Measurements from ENCODE around the gene ANKRD6.
A peak's percentile ranks its signal among the peaks of the same experiment; 100 is the strongest.

Gene ANKRD6

DNA sequence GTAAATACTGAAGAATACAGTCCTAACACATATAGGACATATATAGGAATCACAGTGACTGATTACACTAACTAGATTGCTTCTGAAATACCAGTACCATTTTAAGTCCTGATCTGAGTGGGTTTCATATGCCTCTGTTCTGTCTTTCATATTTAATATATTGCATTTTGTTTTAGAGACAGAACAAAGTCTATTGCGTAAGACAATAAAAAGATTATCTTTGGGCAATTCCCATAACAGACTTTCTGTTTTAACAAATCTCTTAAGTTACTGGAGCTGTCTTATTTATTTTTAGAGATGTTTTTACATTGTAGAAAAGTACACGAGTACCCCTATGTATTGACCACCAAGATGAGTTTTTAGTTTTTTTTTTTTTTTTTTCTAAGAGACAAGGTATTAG lies 29.6 kb downstream of the ANKRD6 start:
- H3K4me1 Mint-ChIP-seq (ENCODE audit: low read depth in 2 of 2) = no peaks in the 10 kb centered on the region
- DNase-seq = no peak
- H3K4me3 Mint-ChIP-seq = no peak overlapping the region
- no peak for ATAC-seq (replicated peaks)
- no peaks in the 10 kb centered on the region for H3K9me3 Mint-ChIP-seq
- no peaks in the 10 kb centered on the region for H3K27me3 Mint-ChIP-seq
- H3K36me3 Mint-ChIP-seq (ENCODE audit: insufficient read depth) = no peaks in the 10 kb centered on the region
- no peak overlapping the region for H3K27ac Mint-ChIP-seq

DNA sequence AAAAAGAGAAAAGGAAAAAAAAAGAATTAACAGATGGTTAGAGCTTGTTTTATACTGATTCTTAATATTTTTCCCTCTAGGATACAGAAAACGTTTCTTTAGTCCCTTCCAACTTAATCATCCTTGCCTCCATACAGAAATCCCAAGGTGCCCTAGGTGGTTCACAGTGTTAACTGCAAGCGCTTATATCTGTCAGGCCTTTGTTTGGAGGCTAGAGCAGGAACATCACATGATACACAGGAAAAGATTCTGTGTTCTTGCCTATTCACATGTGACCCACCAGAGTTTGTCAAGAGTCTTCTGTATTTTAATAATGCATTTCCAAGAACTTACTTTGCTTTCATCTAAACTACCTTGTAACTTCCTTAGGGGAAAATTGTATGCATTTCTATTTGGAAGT lies 31.3 kb downstream of the ANKRD6 start:
- no peaks in the 10 kb centered on the region for H3K27me3 Mint-ChIP-seq
- ATAC-seq (replicated peaks) = no peak
- H3K36me3 Mint-ChIP-seq (ENCODE audit: insufficient read depth) = no peaks in the 10 kb centered on the region
- H3K4me1 Mint-ChIP-seq (ENCODE audit: low read depth in 2 of 2) = no peaks in the 10 kb centered on the region
- no peak overlapping the region for H3K4me3 Mint-ChIP-seq
- no peaks in the 10 kb centered on the region for H3K9me3 Mint-ChIP-seq
- no peak for DNase-seq
- no peak overlapping the region for H3K27ac Mint-ChIP-seq

DNA sequence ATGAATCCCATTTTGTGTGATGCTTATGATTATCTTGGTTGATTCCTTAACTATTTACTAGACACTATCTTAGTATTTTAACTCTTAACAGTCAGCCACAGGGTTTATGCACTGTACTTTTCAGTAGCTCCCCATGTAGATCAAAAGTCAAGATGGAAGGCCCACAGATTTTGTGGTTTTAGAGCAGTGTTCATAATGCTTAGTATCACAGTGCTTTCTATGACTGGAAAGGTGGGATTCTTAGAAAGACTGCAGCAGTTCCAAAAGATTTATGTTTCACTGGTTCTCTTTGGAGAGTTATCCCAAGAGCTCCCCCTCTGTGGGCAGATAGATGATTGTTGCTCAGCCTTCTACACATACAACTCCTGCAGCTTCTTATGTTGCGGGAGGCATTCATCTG lies 34.5 kb downstream of the ANKRD6 start:
- Mint-ChIP-seq H3K27ac (no peak overlapping the region), H3K36me3 (ENCODE audit: insufficient read depth) (no peaks in the 10 kb centered on the region), H3K27me3 (no peaks in the 10 kb centered on the region), H3K4me1 (ENCODE audit: low read depth in 2 of 2) (no peaks in the 10 kb centered on the region), H3K4me3 (no peak overlapping the region), H3K9me3 (no peaks in the 10 kb centered on the region)
- DNase-seq = no peak
- ATAC-seq (replicated peaks) = no peak

GRCh38 chr6:89468998-89469397 lies 36.0 kb downstream of the ANKRD6 start:
- no peaks in the 10 kb centered on the region for H3K36me3 Mint-ChIP-seq (ENCODE audit: insufficient read depth)
- ATAC-seq (replicated peaks) = no peak
- H3K27me3 Mint-ChIP-seq = no peaks in the 10 kb centered on the region

DNA sequence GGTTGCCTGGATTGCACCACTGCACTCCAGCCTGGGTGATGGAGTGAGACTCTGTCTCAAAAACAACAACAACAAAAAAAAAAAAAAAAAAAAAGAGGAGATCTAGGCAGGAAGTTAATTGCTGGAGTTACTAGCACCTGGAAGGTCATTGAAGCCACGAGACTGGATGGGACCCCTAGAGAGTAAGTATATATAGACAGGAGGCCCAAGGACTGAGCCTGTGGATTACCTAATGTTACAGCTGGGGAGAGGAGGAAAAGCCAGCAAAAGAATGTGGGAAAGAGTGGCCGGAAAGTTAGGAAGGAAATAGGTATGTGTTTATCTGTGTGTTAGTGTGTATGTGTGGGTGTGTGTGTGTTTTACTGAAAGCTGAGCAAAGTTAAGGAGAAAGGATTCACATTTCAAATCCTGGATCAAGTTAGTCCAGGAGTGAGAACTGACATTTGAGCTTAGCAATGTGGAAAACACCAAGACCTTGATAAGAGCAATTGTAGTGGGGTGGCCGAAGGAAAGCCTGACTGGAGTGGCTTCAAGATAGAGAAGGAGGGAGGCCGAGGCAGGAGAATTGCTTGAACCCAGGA lies 38.4 kb downstream of the ANKRD6 start:
- Mint-ChIP-seq H3K9me3 (no peaks in the 10 kb centered on the region), H3K4me1 (ENCODE audit: low read depth in 2 of 2) (peaks cover 15 to 20% of the 10 kb centered on the region in 2 donors), H3K27me3 (no peaks in the 10 kb centered on the region), H3K4me3 (no peak overlapping the region), H3K27ac (no peak overlapping the region), H3K36me3 (ENCODE audit: insufficient read depth) (no peaks in the 10 kb centered on the region)
- ATAC-seq (replicated peaks) = no peak
- DNase-seq = no peak

More at GRCh38 chr6:89468998-89469397, 36.0 kb downstream of the ANKRD6 start:
- DNase-seq = no peak
- Mint-ChIP-seq H3K27ac (no peak overlapping the region), H3K4me1 (ENCODE audit: low read depth in 2 of 2) (peaks cover 3 to 6% of the 10 kb centered on the region in 2 donors), H3K4me3 (no peak overlapping the region), H3K9me3 (no peaks in the 10 kb centered on the region)

DNA sequence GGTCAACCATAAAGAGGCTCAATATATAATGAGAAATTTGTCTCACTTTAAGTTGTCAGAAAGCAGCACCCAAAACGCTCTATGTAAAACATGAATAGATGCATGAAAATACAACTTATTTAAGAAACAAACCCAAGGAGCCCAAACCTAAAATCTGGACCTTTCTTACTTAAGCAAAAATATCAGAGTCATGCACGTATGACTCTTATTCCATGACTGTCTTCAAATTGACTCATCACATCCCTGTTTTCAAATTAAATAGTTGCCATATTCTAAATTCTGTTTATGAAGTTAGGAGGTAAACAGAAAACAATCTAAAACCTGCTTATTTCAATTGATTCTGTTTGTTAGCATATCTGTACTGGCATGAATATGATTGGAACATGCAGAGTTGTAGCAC lies 42.1 kb downstream of the ANKRD6 start:
- Mint-ChIP-seq H3K27ac (peak overlapping the region in 1 of 2 donors; percentile 63), H3K27me3 (no peaks in the 10 kb centered on the region), H3K4me3 (peak overlapping the region; percentile 71), H3K36me3 (ENCODE audit: insufficient read depth) (no peaks in the 10 kb centered on the region), H3K9me3 (no peaks in the 10 kb centered on the region), H3K4me1 (ENCODE audit: low read depth in 2 of 2) (peaks cover 15 to 20% of the 10 kb centered on the region in 2 donors)
- no peak for ATAC-seq (replicated peaks)
- DNase-seq = no peak

- peaks cover 15 to 20% of the 10 kb centered on the region in 2 donors for H3K4me1 Mint-ChIP-seq (ENCODE audit: low read depth in 2 of 2)
- H3K4me3 Mint-ChIP-seq = peak overlapping the region; percentile 66 to 71
- H3K36me3 Mint-ChIP-seq (ENCODE audit: insufficient read depth) = no peaks in the 10 kb centered on the region
- ATAC-seq (replicated peaks) (peak; percentile 85), DNase-seq (peak in 1 of 3 experiments; percentile 12)
- H3K27ac Mint-ChIP-seq = peak overlapping the region; percentile 39 to 63
- no peaks in the 10 kb centered on the region for H3K27me3 Mint-ChIP-seq
- no peaks in the 10 kb centered on the region for H3K9me3 Mint-ChIP-seq
These were observed 42.7 kb downstream of the ANKRD6 start for GRCh38 chr6:89475634-89476033.

GRCh38 chr6:89479897-89480296 lies 46.9 kb downstream of the ANKRD6 start:
- Mint-ChIP-seq H3K9me3 (no peaks in the 10 kb centered on the region), H3K4me1 (ENCODE audit: low read depth in 2 of 2) (peaks cover 4 to 8% of the 10 kb centered on the region in 2 donors), H3K27me3 (peaks cover 0 to 9% of the 10 kb centered on the region in 2 donors), H3K4me3 (no peak overlapping the region), H3K27ac (no peak overlapping the region), H3K36me3 (ENCODE audit: insufficient read depth) (peaks cover 3% of the 10 kb centered on the region)
- ATAC-seq (replicated peaks) = no peak
- no peak for DNase-seq

DNA sequence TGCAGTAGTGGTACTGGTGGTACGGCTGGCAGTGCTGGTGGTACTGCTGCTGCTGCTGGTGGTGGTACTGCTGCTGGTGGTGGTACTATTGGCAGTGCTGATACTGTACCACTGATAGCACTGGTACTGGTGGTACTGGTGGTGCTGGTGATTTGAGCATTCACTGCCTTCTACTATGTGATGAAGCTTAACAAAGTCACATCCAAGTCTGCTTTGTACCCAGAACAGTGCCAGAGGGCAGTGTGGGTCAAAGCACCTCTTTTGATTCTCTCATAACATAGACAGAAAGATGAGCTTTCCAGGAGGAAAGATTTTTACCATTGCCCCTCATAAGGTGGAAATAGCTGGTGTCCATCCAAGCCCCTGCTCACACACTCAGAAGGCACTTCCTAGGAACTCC lies 48.7 kb downstream of the ANKRD6 start:
- H3K4me1 Mint-ChIP-seq (ENCODE audit: low read depth in 2 of 2) = no peaks in the 10 kb centered on the region
- H3K4me3 Mint-ChIP-seq = no peak overlapping the region
- DNase-seq (no peak), ATAC-seq (replicated peaks) (no peak)
- H3K36me3 Mint-ChIP-seq (ENCODE audit: insufficient read depth) = peaks cover 3% of the 10 kb centered on the region
- H3K27ac Mint-ChIP-seq = no peak overlapping the region
- H3K9me3 Mint-ChIP-seq = no peaks in the 10 kb centered on the region
- peaks cover 0 to 9% of the 10 kb centered on the region in 2 donors for H3K27me3 Mint-ChIP-seq

DNA sequence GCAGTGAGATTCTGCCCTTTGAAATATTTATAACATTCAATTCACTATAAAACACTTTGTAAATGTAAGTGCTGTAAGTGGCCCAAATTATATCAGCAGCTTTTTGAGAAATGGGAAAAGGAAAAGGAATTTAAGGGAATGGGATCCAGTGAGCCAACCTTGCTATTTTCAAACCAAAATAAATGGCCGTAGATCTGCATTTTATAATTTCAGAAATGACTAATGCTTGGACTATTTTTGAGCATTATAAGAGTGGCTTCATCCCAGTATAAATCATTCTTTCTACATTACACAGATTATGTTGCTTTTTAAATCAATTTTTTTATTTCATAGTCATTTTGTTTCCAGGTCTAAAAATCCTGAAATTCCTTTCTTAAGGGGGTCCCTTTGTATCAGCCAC lies 49.2 kb downstream of the ANKRD6 start:
- DNase-seq (no peak), ATAC-seq (replicated peaks) (no peak)
- no peak overlapping the region for H3K4me3 Mint-ChIP-seq
- H3K36me3 Mint-ChIP-seq (ENCODE audit: insufficient read depth) = peaks cover 3% of the 10 kb centered on the region
- H3K27ac Mint-ChIP-seq = no peak overlapping the region
- H3K9me3 Mint-ChIP-seq = no peaks in the 10 kb centered on the region
- peaks cover 0 to 9% of the 10 kb centered on the region in 2 donors for H3K27me3 Mint-ChIP-seq
- H3K4me1 Mint-ChIP-seq (ENCODE audit: low read depth in 2 of 2) = no peaks in the 10 kb centered on the region

DNA sequence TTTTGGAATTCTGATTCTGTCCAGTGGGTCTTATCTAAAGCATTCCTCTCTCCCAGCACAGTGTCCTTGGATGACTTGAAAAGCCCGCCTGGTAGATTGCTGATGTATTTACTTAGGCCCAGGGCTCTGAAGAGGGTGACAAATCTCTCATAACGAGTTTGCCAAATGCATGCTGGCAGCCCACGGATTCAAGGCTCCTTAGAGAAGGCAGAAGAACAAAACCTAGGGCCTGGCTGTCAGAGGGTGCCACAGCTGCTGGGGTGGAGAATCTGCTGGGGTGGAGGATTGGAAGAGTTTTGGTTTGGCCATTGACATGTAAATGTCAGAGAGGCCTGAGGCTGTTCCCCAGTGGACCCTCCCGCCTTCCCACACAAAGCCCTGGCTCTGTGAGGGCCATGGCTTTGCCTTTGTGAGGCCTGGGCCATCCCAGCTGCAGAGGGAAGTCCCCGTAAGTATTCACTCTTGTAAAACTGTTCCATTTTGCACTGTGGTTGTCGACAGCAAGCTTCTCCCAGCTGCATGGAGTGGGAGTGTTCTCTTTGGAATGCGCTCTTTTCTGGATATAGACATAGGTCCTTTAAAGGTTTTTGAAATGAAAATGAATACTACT lies 50.3 kb downstream of the ANKRD6 start:
- no peak for ATAC-seq (replicated peaks)
- DNase-seq = no peak

DNA sequence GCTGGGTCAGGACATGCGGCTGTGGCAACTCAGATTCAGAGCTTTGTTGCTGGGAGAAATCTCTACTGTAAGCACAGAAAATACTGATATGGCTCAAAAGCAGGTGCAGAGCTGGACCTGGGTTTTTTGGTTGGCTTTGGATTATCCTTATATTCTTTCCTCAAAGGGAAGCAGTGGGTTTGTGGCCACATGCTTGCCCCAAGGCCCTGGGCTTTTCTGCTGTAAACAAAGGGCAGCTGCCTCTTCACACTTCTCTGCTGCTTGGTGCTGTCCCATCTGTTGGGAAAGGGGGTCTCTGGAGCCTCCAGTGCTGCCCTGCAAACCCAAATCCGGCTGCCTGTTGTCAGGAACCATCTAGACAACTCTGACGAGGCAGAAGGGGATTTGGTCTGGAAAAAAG lies 52.4 kb downstream of the ANKRD6 start:
- peaks cover 3% of the 10 kb centered on the region for H3K36me3 Mint-ChIP-seq (ENCODE audit: insufficient read depth)
- DNase-seq (no peak), ATAC-seq (replicated peaks) (no peak)
- H3K27ac Mint-ChIP-seq = no peak overlapping the region
- no peaks in the 10 kb centered on the region for H3K9me3 Mint-ChIP-seq
- peaks cover 0 to 9% of the 10 kb centered on the region in 2 donors for H3K27me3 Mint-ChIP-seq
- no peaks in the 10 kb centered on the region for H3K4me1 Mint-ChIP-seq (ENCODE audit: low read depth in 2 of 2)
- no peak overlapping the region for H3K4me3 Mint-ChIP-seq

More for the DNA sequence above, 50.3 kb downstream of the ANKRD6 start:
- Mint-ChIP-seq H3K4me3 (no peak overlapping the region), H3K9me3 (no peaks in the 10 kb centered on the region), H3K27me3 (peaks cover 0 to 9% of the 10 kb centered on the region in 2 donors), H3K36me3 (ENCODE audit: insufficient read depth) (peaks cover 3% of the 10 kb centered on the region), H3K27ac (no peak overlapping the region), H3K4me1 (ENCODE audit: low read depth in 2 of 2) (no peaks in the 10 kb centered on the region)

GRCh38 chr6:89487864-89488263 lies 54.9 kb downstream of the ANKRD6 start:
- Mint-ChIP-seq H3K4me3 (no peak overlapping the region), H3K4me1 (ENCODE audit: low read depth in 2 of 2) (no peaks in the 10 kb centered on the region), H3K27ac (peak overlapping the region in 1 of 2 donors; percentile 15), H3K27me3 (peaks cover 0 to 4% of the 10 kb centered on the region in 2 donors), H3K9me3 (no peaks in the 10 kb centered on the region), H3K36me3 (ENCODE audit: insufficient read depth) (peaks cover 3% of the 10 kb centered on the region)
- ATAC-seq (replicated peaks) = no peak
- no peak for DNase-seq

- no peak overlapping the region for H3K4me3 Mint-ChIP-seq
- ATAC-seq (replicated peaks) (no peak), DNase-seq (no peak)
- H3K4me1 Mint-ChIP-seq (ENCODE audit: low read depth in 2 of 2) = no peaks in the 10 kb centered on the region
- H3K27ac Mint-ChIP-seq = no peak overlapping the region
- H3K36me3 Mint-ChIP-seq (ENCODE audit: insufficient read depth) = no peaks in the 10 kb centered on the region
- no peaks in the 10 kb centered on the region for H3K27me3 Mint-ChIP-seq
- H3K9me3 Mint-ChIP-seq = no peaks in the 10 kb centered on the region
These were observed 55.5 kb downstream of the ANKRD6 start for GRCh38 chr6:89488438-89488837.
